IMR-90 (cell line): ENCODE data around the gene ZNF292.

Experiments used
- CEBPB ChIP-seq: IDR thresholded peaks from 2 replicates; pipeline ENCODE4 v1.6.1; 2012; ENCODE audit warnings: low read depth, low read length, improper control_type of control experiment
- CTCF ChIP-seq: conservative IDR thresholded peaks from 2 replicates; pipeline ENCODE4 v1.5.1; 2012; ENCODE audit warnings: mild to moderate bottlenecking, low read depth, low read length, improper control_type of control experiment
- MAFK ChIP-seq: IDR thresholded peaks from 2 replicates; pipeline ENCODE4 v1.6.1; 2012; ENCODE audit warnings: low read depth, low read length, improper control_type of control experiment
- POLR2A ChIP-seq: IDR thresholded peaks from 2 replicates; pipeline ENCODE4 v1.6.1; 2012; ENCODE audit warnings: mild to moderate bottlenecking, low read depth, low read length
- RCOR1 ChIP-seq: IDR thresholded peaks from 2 replicates; pipeline ENCODE4 v1.6.1; 2012; ENCODE audit warnings: mild to moderate bottlenecking, low read length, improper control_type of control experiment; ENCODE audit not compliant: insufficient replicate concordance
- SMC3 ChIP-seq: fragments of 150-350 bp; IDR thresholded peaks from 2 replicates; pipeline ENCODE4 v1.6.1; 2016; ENCODE audit warnings: low read depth, mild to moderate bottlenecking, antibody characterized with exemption, low read length, moderate library complexity
- TF ChIP-seq, protein P1 (sequence below): fragments of 150-350 bp; IDR thresholded peaks from 2 replicates; pipeline ENCODE4 v1.6.1; 2016; ENCODE audit warnings: low read depth, mild to moderate bottlenecking, low read length, moderate library complexity, borderline replicate concordance

DNA sequence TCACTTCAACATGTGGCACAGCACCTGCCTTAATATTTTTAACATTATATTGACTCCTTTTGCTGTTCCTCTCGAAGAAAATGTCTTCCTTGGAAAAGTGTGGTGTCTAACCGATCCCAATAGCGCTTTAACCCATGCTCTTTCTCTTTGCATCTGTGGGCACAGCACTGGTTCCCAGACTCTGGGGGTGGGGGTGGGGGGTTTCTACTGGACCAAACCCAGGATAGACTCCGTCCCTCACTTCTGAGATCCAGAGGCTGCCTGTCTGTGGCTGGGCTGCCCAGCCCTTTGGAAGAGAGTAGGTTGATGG is 3.9 kb upstream of the ZNF292 start:
- TF ChIP-seq, protein P1, sequence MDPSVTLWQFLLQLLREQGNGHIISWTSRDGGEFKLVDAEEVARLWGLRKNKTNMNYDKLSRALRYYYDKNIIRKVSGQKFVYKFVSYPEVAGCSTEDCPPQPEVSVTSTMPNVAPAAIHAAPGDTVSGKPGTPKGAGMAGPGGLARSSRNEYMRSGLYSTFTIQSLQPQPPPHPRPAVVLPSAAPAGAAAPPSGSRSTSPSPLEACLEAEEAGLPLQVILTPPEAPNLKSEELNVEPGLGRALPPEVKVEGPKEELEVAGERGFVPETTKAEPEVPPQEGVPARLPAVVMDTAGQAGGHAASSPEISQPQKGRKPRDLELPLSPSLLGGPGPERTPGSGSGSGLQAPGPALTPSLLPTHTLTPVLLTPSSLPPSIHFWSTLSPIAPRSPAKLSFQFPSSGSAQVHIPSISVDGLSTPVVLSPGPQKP = no peak
- TF ChIP-seq CEBPB (no peak), SMC3 (no peak), CTCF (no peak), MAFK (no peak), RCOR1 (no peak), POLR2A (no peak)
